8988T (cell line): ENCODE measurements around the gene CDC14B.
"Not testable (repeated sequence)": the region's sequence is repeated elsewhere in the genome, so short reads cannot be mapped to it uniquely, and the experiment has no call there.

Experiments used
- DNase-seq: peaks from one replicate; pipeline ENCODE4 v3.0.0; 2011

Gene CDC14B

DNA sequence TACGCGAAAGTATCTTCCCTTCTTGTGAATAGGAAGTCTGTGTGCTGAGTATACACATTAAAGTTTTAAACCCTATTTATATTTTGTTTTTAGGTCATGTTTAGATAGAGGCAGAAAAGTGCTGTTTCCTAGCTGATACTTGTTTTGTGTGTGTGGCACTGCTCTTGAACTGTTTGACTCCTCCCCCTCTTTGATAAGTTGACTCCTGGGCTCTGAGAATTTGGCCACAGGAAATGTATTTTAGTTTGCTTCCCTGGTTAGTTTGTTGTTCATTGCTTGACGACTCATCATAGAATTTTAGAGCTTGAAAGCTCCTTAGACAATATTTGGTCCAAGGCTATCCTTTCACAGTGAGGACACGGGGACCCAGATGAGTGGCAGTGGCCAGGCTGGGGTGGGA, 2.0 kb upstream of the CDC14B start:
- DNase-seq = no peak

DNA sequence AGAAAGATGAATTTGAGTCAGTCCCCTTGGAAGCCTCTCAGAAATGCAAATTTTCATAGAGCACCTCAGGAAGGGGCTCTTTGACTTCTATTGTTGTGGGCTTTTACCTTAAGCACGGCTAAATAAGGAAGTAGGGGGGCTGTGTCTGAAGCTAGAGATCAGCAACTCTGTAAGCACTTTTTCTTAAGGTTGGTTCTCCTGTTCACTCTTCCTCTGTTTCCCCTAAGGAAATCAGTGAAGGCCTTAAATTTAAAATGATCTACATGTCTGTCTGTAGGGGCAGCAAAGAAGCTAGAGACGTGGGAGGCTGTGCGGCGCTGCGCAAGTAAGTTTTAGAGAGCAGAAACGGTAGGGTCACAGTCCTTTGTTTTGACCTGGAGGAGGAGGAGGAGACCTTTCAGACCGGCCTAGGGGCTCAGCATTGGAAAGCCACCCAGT, 1.2 kb upstream of the CDC14B start:
- DNase-seq = no peak

DNA sequence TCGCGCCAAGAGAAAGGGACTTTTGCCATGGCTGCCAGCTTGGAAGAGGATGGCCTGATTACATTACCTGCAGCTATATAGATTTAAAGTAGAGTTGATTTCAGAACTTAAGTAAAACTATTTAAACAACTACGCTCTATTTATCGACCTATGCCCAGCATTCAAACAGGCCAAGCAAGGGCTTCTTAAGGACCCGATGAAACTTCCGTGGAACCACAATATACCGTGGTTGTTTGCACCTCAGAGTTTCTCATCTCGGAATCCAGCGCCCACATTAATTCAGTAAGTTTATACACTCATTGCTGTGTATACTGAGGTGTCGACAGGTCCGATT, 505 bp upstream of the CDC14B start:
- no peak for DNase-seq

DNA sequence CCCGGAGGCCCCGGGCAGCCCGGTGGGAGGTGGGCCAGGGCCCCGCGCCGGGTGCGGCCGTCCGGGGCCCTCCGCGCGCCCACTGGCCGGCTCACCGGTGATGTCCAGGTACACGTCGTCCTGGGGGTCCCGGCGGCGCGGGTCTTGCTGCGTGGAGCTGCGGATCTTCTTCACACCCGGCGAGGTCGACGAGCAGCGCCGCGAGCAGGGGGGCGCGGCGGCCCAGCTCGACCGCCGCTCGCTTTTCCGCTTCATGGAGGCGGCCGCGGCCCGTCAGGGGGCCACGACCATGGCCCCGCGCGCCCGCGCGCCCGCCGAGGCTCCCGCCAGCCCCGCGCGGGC, 548 bp downstream of the CDC14B start:
- DNase-seq = no peak

DNA sequence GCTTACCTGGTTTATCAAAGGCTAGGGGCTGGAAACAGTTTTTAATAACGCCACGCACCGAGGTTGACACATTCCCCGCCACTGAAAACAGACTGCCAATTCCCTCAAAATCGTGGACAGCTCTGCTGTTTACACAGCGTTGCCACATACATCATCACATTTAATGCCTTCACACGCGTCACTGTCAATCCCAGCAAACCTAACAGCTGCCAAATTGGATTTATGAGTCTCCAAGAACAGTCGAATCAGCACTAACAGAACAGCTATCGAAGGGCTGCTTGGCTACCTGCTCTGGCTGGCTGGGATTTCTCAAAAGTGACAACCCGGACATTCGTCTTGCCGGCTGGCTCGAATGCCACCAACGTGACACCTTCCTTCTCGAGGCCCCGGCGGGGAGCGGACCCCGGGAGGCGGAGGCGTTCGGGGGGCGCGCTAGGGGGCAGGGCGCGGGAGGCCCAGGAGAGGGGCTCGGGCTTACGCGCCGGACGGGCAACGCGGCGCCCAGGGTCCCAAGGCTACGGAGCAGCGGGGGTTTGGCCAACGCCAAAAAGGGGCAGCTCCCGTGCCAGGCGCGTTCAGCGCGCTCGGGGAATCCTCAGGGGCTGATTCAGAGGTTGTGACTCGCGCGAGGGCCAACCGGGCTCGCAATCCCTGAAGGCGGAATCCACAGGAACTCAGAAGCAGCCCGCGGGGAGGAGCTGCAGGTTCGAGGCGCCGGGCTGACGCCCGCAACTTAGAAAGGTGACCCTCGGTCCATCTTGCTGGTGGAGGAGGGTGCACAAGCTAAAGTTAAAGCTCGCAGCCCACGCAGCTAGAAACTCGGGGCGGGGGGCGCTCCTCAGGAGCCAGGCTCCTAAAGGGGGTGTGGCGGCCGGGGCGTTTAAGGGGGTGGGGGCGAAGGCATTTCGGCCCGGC, 1.2 kb downstream of the CDC14B start:
- DNase-seq = peak; percentile 32

DNA sequence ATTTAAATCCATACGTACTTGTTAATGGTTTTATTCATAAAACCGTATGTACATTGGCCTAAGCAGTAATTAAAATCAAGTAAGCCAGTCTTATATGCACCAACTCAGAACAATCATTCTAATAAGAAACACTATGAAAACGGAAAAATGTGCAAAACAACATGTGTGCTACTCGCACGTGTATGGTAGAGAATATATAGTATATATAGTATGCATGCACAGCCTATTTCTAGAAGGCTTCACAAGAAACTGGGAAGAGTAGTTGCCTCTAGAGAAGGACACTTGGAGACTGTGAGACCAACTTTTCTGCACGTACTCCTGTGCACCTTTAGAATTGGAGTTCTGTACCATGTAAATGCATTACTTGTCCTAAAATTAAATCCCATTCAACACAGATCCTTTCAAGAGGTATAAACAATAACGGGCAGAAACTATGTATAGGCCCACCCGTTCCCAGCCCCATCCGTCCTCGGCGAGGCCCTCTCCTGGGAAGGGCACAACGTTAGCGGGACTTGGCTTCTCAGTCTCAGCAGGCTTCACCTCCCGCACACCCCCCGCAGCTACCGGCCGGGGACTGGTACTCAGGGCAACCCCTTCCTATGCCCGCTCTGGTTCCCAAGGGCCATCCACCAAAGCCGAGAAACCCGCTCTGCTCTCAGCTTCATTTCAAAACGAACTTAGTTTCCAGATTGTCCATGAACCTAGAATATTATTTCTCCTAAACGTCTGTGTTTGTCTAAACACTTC, 2.0 kb downstream of the CDC14B start:
- DNase-seq = no peak

DNA sequence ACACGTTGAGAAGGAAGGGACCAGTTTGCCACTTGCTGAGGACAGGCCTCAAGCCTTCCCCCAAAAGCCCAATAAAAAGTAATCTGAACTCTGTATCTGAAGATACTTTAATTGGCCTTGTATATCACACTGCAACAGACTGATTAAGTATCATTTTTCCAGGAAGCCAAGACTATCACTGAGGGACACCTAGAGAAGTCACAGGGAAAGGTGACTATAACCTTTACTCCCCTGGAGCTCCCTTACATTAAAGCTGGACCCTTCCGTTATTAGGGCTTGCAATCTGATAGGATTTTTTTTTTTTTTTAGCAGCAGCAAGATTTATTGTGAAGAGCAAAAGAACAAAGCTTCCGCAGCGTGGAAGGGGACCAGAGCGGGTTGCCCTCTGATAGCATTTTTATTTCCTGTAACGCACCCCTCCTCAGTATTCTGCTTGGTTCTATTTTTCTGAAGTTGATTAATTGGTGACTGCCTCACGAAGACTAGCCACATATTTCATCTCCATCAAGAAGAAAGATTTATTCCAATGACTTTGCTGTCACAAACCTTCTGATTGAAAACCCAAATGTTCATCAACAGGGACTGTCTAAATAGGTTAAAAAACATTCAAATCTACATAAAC, 2.7 kb downstream of the CDC14B start:
- no peak for DNase-seq

DNA sequence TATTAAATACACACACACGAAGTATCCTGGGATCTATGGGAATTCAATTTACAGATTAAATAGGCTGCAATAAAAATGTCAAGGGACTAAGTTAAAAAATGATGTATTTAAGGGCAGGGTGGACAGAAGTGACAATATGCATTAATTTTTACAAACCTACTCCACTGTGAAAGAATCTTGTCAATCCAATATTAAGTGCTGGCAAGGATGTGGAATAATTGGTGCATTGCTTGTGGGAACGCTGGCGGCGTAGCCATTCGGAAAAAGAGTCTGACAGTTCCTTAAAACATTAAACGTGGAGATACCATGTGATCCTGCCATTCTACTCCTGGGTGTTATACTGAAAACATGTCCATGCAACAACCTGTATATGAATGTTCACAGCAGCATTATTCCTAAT, 4.2 kb downstream of the CDC14B start:
- no peak for DNase-seq

DNA sequence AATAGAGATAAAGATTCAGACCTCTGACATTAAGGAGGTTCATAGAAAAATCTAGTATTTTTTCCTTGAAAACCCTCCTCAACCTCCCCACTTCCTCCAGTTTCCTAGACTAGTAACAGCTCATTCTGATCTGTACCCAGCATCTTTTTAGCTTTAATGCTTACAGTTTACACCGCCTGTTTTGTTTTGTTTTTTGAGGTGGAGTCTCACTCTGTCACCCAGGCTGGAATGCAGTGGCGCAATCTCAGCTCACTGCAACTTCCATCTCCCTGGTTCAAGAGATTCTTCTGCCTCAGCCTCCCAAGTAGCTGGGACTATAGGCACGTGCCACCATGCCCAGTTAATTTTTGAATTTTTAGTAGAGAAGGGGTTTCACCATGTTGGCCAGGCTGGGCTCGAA, 5.0 kb downstream of the CDC14B start:
- DNase-seq = not testable (repeated sequence)

DNA sequence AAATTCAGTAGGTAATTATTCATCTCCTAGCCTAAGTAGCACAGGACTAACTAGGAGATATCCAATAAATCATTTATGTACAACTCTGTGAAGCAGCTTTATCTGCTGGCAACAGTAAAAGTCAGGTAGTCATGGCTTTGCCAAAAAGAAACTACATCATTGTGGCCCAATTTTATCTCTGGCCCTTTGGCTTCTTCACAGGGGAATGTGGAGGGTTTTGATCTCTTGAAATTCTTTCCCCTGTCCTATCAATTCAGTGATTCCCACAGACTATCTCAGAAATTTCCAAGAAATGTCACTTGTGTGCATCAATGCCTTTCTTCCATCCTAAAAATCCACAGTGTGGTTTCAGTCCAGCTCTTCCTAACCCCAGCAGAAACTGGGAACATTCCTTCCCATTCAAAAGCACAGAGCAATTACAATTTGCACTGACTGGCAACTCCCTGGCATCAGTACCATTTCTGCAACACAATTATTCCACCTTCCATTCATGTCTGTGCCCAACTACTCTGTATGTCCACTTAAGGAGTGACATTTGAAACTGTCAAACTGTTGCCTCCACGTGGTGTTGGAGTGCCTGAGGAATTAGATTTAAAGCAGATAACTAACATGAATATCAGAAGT, 6.6 kb downstream of the CDC14B start:
- DNase-seq = no peak

DNA sequence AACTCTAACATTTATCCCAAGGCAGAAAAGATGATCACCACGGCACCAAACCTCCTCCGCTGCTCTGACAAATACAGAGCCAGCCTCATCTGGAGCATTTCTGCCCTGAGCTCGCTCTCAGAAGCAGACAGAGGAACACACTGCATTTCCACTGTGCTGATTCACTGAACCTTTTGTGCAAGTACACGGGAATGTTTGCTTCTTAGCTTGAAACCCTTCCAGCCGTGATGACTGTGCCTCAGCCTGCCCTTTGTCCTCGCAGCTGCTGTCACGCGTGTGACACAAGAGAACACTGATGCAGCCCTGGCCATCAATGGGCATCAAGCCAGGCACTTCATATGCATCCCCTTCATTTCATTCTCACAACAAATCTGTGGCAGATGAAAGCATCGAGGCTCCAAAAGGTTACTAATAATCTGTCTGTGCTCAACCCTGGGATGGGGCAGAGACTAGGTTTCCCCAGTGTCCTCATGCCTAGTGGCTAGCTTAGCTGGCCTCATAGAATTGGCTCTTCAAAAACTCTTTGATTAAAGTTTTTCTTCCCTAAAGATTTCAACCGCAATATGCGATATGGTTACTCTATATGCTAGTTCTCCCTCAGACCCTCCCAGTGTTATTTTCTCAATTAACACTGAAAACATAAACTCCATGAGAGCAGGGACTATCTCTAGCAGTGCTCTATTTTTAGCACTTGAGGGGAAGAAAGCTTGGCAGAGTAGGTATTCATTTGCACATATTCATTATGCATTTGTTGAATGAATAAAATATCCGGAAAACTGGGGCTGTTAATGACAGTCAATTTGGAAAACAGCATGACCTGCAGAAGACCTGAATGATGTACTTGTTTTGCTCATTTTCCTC, 7.3 kb downstream of the CDC14B start:
- DNase-seq = no peak

DNA sequence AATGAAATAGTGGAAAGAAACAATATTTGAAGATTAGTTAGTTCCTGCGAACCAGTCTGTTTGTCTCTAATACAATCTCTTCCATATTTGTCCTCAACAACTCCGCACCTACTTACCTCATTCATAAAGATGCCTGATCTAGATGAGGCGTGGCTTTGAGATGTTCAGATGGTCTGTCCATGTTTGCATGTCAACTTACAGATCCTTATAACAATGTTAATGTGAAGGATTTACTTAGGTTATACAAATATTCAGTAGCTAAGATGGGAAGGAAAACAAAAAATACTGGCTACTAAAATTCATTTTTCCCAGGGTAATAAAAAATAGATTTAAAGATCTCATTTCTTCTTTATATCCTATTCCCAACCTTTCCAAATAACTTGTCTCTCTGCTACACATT, 8.3 kb downstream of the CDC14B start:
- DNase-seq = no peak

DNA sequence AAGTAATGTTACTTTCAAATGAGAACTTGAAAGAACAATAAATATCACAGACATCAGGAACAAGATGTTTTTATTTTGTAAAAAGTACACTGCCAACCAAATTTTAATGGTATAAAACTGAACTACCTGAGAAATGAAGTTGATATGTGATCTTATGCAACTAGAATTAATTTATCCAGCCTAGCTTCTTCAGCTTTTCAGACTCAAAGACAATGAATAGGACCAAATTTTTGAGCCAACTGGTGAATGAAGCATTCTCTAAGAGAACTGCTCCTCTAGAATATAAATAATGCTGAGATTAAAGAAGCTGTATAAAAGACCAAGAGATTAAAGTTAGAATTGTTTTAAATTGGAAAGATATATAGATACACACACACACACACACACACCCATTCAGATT, 9.9 kb downstream of the CDC14B start:
- DNase-seq = no peak

DNA sequence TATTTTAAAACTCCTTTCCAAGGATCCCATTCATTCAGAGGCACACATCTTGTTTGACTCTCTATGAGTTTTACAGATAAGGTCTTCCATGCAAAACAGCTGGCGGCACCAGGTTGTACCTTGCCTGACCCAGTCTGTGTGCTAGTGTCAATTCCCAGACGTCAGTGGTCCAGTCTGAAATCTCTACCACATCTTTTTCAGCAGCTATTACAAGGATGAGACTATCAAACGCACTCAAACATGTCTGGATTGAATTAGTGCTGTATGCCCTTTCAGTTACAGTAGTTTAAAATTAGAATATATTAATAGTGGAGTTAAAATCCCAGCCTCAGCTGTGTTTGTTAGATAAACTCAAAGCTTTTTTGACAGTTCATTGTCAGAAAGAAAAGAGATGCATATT, 11.7 kb downstream of the CDC14B start:
- DNase-seq = no peak

DNA sequence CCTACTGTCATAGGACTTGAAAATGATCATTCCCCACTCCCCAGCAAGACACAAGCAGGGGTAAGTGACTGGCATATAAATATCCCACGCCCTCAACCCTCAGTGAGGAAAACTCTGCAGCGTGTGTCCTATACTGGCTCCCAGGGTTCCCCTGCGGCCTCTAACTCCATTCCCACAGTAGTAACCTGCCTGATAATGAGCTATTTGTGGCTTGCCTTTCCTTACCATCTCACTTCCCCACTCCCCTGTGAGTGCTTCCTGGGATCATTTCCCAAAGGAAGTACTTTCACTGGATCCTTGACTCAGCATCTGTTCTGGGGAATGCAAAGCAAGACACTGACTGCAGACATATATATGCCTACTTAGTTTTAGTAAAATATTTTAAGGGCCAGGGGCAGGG, 14.3 kb downstream of the CDC14B start:
- DNase-seq = no peak

DNA sequence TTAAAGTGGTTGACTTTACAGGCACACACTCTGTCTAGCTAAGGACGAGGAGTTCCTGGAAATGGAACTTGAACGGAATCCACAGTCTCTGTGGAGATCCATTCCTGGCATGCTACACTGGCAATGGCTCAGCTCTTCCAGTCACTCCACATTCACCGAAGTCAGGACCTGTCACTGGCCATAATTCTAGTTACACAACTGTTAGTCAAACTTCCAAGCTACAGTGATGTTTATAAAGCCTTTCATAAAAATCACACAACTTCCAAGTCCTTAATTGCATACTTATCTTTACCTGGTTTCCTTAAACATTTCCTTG, 15.7 kb downstream of the CDC14B start:
- DNase-seq = no peak

DNA sequence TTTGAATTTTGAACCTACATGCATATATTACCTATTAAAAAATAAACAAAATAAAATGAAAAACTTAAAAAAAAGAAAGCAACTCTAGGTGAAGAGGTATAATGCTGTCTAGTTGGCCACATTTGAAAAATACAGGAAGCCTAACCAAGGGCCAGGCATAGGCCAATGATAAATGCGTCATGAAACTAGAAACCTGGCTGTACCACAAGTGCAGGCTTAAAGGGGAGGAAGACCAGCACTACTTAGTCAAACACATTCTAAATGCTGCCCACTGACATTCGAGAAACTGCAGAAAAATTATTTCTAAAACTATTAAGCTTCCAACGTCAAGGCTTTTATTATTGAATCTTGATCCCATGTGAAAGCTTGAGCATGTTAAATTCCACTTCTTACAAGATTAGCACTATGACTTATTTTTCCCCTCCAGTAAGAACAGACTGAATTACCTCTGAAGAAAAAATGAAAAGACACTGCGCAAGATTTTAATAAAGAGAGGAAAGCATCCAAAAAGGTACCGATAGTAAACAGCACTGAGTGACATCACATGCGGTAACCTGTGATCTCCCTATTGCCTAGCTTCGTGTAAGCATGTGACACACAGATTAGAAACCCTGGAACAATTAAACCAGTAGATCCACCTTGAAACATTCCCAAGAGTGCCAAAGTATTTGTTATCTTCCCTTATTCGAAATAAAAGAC, 16.2 kb downstream of the CDC14B start:
- DNase-seq = no peak

DNA sequence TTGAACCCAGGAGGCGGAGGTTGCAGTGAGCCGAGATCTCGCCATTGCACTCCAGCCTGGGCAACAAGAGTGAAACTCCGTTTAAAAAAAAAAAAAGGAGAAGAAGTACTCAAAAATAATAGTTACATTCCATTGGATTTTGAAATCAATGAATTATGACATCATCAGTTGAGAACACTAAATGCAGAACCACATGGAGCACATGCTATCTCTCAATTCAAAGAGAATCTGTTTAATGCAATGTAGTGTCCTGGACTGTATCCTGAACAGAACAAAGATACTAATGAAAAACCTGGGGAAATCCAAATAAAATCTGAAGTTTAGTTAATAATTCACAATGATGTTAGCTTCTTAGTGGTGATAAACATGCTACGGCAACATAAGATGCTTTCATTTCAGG, 20.3 kb downstream of the CDC14B start:
- no peak for DNase-seq

DNA sequence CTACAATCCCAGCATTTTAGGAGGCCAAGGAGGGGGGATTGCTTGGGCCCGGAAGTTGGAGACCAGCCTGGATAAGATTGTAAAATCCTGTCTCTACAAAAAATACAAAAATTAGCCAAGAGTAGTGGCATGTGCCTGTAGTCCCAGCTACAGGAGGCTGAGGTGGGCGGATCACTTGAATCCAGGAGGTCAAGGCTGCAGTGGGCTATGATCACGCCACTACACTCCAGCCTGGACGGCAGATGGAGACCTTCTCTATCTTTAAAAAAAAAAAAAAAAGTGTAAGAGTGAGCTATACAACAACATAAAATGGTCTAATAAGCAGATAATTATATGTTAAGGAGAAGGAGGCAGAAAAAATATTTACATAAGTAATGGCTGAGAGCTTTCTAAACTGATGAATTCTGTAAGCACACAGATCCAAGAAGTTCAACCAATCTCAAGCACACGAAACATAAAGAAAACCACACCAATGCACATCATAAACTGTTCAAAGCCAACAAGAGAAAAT, 23.0 kb downstream of the CDC14B start:
- no peak for DNase-seq

DNA sequence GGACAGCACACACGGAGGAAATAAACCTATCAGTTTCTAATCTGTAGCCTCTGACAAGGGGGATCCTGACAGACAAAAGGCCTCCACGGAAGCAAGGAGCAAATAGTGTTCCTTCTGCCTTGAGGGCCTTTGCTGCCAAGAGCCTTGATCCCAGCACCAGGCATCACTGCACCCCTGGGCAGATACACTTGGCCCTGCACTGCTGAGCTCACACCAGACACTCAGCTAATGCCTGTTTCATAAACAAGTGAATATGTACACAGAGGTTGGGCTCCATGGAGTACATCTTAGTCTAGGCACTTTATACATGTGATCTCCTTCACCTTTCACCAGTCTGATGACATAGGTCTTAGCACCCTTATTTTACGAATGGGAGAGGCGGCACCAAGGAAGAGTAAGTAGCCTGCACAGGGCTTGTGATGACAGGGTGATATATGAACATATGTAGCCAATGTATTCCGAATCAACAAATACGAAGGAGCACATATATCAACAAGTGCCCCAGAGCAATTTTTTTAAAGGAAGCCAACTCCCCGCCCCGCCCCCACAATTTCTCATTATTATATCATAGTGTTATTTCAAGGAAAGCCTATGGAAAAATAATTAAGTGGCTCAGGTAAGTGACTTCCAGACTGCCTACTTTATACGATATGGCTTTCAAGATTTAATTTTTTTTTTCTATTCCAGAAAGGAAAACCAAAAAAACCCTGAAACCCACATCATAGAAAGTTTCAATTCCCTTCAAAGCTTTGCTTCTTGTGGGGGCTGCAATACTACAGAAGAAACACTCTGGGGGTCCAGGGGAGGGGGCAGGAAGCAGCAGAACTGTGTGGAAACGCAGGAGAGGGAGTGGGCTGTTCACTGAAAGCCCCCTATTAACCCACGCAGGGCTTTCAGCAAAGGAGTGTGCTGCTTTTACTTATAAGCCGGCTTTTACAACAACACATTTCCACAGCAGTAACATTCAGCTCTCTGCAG, 32.0 kb downstream of the CDC14B start:
- DNase-seq = no peak

DNA sequence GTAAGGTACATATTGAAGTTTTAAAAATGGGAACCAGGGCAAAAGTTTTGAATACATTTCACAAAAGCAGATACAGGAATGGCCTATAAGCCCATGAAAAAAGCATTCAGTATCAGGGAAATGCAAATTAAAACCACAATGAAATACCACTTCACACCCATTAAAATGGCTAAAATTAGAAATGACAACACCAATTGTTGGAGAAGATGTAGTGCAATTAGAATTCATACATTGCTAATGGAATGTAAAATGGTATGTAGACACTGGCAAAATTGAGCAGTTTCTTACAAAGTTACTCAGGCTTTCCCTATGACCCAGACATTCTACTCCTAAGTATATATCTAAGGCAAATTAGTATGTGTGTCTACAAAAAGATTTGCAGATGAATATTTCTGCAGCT, 34.2 kb downstream of the CDC14B start:
- no peak for DNase-seq
